ENCODE results near the gene SEMA5B. TPM values are rescaled to one million over a fixed set of nuclear protein-coding genes. Genes with fewer than 3 reads are reported as not detected.

SEMA5B gene
- total RNA-seq, 1 donor from 2014 or later = not detected

DNA sequence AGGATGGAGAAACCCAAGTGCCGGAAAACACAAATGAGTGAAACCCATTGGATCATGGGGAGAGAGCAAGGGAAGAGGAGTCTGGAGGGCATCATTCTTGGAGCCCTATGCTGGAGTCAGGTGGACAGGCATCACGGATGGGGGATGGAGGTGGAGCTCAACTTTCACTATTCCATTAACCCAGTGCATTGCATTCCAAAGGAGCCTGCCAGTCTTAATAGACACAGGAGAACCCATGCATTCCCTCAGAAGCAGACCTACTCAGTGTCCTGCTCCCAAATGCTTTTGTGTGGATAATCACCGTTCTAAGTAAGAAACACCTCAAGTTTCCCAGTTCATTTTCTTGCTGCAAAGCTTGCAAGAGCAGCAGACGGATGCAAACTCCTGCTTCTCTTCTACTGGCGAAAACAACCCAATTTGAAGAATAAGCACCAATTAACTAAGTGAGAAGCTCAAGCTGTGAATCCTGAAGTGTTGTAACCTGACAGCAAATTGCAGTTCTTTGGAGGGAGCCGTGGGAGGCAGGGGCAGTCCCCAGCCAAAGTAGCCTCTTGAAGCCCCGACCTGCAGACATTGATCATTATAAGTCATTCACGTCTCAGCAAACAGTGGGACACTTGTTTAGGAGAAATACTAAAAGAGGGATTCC is 25.3 kb downstream of the SEMA5B start:
- intact Hi-C loops (cut with micrococcal nuclease) = loop anchor here (10.0 kb wide), 1 partner anchor 843 kb away; no protein-coding TSS in a partner anchor

DNA sequence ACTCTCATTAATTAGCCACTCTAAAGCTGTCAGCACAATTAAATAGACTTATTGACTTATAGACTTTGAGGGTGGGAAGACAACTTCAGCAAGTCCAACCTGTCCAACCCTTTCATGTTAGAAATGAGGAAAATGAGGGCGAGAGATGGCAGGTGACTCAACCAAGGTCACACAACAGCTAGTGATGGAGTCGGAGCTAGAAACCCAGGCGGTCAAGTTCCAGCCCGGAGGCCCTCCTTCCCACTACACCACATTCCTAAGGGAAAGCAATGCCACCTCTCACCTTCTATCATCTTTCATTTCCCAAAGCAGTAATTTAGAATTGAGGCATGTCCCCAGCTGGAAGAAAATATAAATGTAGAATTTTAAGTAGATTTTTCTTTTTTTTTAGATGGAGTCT is 28.7 kb downstream of the SEMA5B start:
- intact Hi-C loops (cut with micrococcal nuclease) = no loop called here

DNA sequence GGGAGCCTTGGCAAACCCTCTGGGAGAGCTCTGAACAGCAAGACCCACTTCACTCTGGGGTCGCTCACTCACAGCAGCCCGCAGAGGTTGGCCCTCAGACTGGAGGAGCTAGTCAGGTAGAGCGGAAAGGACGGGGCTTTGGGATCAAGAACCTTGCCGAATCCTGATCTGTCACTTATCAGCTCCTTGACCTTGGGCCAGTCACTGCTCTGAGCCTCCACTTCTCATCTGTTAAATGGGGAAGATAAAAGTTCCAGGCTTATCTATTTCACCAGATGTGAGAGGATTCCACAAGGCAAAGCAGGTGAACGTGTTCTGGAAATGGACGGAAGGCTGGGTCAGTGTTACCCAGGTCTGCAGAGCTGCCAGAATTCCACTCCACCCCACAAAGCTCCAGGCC is 29.4 kb downstream of the SEMA5B start:
- intact Hi-C loops (cut with micrococcal nuclease) = no loop called here

DNA sequence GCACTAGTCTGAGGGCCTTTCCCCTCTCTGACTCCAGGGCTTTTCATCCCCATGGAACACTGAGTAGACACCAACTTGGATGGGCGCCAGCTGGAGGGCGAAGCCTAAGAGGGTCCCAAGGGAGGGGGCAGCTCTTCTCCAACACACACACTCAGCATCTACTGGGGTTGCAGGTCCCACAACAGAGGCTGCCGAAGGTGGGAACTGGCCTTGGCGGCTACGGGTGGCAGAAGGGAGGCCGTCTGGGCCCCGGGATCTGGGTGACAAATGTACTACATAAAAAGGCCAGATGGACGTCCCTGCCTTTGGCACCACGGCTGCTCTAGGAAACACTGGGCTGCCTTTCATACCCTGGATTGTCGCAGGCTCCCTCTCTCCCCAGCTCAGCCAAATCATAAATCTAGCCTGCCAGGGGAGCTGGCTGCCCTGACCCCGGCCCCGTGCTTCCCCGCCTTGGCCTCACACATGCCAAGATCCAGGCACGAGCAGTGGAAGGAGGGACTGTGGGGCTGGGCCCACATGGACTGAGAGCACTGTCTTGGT is 31.5 kb downstream of the SEMA5B start:
- intact Hi-C loops (cut with micrococcal nuclease) = no loop called here

DNA sequence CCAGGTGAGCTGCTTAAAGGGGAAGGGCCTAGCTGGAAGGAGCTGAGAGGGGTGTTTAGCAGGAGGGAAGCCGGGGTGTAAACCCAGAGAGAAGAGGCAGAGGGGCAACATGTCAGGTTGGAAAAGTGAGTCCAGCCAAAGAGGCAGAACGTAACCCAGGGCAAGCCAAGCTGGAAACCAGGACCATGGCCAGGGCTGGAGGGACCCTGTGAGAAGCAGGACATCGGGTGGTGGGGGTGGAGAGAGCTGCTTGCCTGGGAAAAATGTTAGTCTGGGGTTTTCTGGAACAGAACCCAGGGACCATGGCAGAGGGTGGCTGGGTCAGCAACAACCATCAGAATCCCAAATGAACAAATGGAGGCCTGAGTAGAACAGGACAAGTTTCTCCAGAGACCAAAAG is 32.6 kb downstream of the SEMA5B start:
- intact Hi-C loops (cut with micrococcal nuclease) = no loop called here

DNA sequence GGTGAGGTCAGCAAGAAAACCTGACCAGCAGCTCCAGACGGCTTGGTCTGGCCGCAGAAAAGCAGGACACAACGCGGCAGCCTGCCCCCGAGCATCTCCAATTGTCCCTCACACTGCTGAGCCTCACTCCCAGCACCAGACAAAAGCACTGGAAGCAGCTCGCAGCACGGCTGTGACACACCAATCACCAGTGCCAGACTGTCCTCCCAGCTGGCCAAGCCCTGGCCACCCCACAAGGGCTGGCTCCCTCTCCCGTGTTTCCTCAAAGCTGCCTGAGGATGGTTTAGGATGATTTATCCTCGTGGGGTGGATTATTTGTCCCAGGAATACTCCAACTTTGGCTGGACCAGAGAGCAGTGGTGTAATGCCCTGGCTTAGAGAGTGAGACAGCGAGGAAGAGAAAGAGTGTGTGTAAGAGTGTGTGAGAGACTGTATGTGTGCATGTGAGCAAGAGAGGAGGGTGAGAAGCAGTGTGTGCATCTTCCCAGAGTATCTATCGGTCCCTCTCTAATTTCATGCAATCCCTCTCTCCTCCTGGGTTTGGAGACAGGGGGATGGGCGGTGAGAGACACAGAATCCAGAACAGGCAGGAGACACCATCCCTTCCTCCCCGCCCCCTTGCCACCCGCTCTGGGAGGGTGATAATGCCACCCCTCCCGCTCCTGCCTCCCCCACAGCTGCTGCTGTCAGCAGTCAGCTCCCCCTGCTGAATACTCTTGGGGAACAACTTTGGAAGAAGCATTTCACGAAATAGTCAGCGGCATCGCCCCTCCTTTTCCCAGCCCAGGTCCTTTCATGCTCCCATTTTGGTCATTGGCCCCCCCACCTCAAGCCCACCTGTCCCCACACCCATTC is 34.2 kb downstream of the SEMA5B start:
- intact Hi-C loops (cut with micrococcal nuclease) = no loop called here

DNA sequence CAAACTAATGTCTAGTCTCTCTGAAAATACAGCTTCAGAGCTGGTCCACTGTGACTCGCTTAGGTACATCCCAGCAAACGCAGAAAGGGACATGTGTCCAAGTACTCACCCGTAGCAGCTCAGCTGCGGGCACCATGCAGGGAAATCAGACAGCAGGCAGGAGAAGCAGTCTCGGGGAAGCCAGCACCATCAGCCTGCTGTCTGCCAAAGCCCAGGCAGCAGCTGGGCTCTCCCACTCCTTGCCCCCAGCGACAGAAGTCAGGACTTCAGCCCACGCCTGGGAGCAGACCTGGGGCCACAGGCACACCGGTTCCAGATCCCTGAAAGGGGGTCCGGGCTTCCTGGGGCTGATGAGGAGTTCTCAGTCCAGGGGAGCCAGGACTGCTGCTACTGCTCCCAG is 34.9 kb downstream of the SEMA5B start:
- intact Hi-C loops (cut with micrococcal nuclease) = no loop called here

DNA sequence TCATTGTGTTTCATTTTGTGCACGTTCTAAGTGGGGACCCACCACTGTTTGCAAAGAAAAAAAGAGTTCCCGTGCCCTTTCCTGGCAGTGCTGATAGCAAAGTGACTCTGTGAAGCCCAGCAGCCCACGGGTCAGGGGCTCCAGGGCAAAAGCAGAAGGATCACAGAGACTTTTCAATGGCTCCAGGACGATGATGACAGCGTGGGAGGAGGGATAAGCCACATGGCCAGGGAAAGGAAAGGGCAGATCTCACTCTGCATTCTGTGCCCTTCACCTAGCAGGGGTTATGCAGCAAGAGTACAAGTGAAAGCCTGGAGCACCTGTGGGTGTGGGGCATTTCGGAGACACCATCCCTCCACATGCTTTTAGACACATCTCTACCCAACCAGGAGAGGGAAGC is 35.4 kb downstream of the SEMA5B start:
- intact Hi-C loops (cut with micrococcal nuclease) = no loop called here

DNA sequence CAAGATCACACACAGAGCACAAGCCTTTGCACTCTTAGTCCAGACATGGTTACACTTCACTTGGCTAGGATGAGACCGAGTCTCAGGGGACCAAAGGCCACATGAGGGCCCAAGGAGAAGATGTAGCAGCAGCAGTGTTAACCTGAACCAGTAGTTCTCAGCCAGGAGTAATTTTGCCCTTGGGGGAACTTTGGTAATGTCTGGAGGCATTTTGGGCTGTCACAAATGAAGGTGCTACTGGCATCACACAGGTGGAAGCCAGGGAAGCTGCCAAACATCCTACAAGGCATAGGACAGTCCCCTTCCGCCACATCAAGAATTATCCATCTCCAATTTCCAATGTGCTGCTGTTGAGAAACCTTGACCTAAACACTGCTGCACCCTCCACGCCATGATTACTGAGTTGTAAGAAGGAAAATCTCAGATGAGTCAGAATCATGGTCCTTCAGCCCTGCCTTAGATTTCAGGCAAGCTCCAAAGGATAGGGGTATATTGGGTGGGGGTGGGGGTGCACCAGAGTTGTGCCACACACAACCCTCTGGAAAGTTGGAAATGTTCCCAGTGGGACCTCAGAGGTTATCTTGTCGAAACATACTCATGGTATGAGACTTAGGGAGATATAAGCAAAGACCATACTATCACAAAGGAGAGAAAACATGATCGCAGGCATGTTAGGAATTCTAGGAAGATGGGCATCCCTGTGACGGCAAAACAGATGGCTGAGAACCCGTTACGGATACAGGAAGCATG is 36.2 kb downstream of the SEMA5B start:
- intact Hi-C loops (cut with micrococcal nuclease) = no loop called here

DNA sequence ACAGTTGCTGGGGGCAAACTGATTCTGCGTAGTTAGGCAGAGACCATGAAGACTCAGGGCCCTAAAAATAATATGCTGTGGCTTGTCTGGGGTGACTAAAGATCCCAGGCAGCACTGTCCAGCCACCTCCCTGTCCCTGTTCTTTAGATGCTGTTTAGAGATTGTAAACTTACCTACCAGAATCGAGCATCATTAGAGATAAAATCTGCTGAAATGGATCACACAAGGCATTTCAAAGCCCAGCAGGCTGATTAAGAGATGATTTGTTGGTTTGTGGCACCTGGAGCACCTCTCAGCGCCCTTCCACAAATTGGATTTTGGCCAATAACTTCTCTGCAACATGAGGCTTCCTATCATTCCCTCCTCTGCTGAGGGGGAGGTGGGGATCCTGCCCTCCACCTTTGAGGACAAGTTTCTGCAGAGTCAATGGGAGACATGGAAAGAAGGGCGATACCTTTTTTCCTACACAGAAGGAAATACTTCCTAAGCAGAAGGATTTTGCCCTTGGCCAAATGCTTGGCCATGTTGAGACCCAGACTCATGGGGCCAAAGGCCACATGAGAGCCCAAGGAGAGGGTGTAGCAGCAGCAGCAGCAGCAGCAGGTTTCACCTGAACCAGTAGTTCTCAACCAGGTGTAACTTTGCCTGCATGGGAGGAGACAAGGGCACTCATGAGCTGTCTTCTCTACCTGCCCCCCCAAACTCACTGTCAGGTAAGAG is 37.5 kb downstream of the SEMA5B start:
- intact Hi-C loops (cut with micrococcal nuclease) = no loop called here

DNA sequence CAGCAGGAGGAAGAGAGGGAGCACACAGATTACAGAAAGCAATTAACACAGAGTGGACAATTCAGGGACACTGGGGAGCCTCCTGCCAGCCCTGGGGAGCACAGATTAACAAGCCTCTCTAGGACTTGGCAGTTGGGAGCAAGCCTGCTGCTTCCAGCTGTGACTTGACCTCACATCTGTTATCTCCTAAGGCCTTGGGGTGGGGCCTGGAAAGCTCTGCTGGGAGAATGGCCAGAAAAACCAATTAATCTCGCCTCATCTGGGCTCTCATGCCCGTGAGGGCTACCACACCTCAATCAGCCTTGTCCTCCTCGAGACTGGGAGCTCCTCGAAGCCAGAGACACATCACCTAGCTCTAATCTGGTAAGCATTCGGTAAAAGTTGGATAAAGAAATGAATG is 39.1 kb downstream of the SEMA5B start:
- intact Hi-C loops (cut with micrococcal nuclease) = no loop called here

DNA sequence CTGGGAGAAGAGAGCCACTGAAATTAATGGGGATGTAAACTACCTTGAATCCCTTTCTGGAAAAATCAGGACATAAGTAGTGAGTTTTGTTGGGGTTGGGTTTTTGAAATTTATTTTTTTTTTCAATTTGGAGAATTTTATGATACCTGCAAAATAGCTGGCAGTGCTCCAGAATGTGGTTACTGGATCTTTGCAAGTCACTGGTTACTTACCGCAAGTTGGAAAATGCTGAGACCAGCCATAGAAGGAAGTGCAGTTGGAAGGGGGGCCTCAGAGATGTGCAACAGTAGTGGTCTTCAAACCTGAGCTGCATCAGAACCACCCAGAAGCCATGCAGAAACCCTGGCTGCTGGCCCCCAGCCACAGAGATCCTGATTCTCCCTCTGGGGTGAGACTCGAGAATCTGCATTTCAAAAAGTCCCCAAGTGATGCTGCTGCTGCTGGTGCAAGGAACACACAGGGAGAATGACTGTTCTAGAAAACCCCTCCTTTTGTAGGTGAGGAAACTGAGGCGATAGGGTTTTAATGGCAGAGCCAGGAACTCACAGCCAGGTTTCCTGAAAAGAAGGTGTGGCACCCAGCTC is 39.7 kb downstream of the SEMA5B start:
- intact Hi-C loops (cut with micrococcal nuclease) = no loop called here

DNA sequence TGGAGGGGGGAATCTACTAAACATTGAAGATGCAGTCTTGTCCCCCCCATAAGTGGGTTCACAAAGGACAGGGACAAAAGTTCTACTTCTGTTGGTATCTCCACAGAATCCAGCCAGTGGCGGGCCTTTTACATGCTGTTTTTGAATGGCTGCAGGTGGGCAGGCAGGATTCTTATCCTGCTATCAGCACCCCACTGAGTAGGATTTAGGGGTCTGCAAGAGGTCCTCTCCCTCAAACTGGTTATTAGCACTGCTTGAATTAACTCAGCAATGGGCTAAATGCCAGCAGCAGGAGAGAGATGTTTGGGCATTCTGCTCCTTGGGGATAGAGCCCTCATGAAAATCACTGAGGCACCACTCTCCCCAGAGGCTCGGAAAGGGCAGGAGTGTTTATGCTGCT is 40.3 kb downstream of the SEMA5B start:
- intact Hi-C loops (cut with micrococcal nuclease) = no loop called here

DNA sequence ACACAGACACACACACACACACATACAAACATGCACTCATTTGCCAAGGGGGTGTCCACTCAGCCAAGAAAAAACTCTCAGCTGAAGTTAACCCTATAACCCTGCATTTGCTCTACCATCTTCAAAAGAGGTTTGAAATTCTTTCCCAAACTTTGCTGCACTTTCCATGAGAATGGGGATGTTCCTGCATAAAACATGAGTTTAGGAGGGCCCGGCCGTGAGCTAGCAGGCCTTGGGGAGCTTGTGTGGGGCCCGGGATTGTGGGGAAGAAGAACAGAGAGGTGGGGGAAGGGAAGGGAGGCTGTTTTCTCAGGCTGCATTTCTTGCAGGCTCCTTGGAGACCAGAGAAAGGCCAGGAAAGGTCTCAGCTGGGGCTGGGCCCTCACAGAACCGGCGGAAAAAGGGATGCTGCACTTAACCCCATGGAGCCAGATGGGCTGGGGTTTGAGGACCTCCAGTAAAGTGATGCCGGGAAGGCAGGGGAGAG is 40.8 kb downstream of the SEMA5B start:
- intact Hi-C loops (cut with micrococcal nuclease) = no loop called here

DNA sequence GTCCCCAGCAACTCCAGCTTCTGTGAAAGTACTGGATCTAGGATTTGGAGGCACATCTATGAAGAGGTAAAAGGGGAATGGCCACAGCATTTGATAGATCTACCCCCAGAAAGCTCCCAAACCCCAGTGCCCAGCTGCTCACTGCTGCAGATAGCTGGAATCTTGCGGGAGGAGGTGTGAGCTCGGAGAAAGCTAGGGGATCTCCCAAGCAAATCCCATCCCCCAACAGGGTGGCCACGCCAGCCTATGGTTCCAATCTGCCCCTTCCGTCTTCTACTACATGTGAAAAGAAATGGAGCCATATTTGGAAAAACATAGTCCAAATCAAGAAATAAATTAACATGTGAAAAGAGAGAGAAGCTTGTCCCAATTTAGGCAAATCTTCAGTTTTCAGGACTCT is 42.0 kb downstream of the SEMA5B start:
- intact Hi-C loops (cut with micrococcal nuclease) = no loop called here

DNA sequence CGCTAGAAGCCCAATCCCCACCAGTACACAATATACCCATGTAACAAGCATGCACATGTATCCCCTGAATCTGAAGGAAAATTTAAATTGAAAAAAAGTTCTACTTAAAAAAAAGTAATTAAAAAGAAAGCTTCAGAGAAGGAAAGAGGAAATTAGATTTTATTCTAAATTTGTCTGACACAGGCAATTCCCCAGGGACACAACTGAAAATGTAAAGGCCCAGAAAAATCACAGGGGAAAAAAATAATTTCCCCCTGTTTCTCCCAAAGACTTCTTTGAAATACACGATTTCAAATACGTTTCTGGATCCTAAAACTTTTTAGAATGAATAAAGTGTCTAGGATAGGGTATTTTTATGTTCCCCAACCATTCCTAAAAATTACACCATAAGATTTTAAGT is 42.9 kb downstream of the SEMA5B start:
- intact Hi-C loops (cut with micrococcal nuclease) = no loop called here

DNA sequence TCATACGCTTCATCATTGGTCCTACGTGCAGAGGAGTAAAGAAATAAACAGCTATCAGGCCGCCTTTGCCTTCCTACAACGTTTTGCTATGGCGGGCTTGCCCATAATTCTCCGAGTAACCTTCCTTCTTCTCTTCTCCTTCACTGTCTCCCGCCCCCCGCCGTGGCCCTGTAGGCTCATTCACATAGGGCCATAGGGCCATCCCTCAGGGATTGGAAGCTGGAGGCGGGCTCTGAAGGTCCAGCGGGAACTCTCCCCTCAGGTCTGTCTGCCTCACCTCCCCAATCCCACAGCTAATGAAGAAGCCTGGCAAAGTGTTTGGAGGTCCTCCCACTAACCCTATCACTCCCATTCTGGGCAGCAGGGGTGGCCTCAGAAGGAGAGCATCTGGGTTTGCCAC is 43.6 kb downstream of the SEMA5B start:
- intact Hi-C loops (cut with micrococcal nuclease) = no loop called here

DNA sequence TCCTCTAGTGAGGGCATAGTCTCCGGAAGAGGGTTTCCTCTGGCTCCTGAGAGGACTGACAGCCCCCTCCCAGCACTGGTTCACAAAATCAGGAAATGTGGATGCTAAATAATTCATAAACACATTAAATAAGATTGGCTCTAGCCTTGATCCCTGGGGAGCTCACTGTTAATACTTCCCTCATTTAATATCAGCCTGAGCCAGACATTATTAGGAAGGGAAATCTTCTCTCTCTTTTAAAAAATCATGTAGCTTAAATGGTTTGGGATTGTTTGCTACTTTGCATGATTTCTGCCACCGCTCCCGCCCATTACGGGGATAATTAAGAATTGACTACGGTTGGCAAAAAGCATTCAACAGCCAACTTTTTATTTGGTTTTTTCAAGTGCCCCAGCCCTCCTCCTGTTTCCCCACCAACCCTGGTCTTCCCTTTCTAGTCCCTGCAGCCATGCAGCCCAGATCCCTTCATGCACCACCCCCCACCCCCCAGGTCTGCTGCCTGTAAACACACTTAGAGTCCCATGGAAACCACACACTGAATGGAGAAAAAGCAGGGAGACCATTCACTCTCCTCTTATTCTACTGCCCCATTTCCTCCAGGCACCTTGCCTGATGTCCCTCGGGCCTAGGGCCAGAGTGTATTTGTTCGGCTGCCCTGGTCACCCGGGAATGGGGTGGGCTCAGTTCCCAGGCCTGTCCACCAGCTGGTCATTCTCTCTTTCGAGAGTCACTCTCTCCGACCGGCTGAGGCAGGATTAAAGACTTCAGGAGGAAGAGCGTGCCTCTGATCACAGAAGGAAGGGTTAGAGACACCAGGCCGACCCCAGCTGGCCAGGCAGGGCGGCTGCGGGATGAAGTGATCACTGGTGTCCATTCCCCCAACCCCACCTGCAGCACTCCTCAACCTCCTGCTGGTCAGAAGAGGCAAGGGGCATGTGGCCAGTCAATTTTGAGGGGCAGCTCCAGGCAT is 45.1 kb downstream of the SEMA5B start:
- intact Hi-C loops (cut with micrococcal nuclease) = no loop called here

DNA sequence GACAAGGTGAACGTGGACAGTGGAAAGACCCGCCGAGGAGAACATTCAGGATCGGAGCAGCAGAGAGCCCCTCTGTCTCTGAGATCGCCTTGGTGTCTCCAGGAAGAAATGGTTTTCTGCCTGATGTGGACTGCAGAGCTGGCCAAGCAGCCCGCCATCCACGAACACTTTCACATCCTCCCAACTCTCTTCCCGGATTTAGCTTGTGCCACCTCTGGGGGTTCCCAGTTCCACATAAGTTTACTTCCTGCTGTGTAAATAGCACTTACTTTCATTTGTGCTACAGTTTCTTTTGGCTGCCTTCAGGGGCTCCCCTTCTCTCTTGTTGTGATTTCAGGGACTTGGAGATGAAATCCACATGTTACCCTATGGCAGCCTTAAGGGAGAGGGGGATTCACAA is 48.4 kb downstream of the SEMA5B start:
- intact Hi-C loops (cut with micrococcal nuclease) = no loop called here

DNA sequence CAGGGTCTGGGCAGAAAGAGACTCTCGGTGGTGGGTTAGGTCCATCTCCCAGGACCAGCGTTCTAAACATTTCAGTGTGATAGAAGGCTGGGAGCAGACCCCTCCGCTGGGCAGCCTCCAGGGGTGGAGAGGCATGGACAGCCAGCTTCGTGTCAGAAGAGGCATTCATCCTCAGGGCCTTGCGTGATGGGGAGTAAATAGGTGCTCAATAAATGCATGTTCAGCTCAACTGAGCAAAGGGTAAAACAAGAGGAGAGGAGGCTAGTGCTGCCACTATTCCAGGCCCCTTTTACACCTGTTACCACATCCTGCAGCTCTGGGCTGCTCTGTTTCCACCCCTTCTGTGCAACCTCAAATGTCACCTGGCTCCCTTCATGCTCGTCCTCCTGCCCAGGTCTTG is 49.0 kb downstream of the SEMA5B start:
- intact Hi-C loops (cut with micrococcal nuclease) = no loop called here
